ENCODE results near the gene LCORL.

DNA sequence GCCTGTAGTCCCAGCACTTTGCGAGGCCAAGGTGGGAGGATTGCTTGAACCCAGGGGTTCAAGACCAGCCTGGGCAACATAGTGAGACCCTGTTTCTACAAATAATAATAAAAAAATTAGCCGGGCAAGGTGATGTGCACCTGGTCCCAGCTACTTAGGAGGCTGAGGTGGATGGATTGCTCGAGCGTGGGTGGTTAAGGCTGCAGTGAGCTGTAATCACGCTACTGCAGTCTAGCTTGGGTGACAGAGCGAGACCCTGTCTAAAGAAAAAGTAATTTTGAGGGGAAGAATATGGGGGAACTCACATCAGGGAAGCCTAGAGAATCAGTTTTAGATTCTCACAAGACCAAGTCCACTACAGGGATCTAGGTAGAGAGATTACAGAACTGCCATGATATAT is 28.9 kb upstream of the LCORL start:
- TF ChIP-seq, protein P1, sequence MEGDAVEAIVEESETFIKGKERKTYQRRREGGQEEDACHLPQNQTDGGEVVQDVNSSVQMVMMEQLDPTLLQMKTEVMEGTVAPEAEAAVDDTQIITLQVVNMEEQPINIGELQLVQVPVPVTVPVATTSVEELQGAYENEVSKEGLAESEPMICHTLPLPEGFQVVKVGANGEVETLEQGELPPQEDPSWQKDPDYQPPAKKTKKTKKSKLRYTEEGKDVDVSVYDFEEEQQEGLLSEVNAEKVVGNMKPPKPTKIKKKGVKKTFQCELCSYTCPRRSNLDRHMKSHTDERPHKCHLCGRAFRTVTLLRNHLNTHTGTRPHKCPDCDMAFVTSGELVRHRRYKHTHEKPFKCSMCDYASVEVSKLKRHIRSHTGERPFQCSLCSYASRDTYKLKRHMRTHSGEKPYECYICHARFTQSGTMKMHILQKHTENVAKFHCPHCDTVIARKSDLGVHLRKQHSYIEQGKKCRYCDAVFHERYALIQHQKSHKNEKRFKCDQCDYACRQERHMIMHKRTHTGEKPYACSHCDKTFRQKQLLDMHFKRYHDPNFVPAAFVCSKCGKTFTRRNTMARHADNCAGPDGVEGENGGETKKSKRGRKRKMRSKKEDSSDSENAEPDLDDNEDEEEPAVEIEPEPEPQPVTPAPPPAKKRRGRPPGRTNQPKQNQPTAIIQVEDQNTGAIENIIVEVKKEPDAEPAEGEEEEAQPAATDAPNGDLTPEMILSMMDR (IDR thresholded peaks at IDR 0.05; ENCODE audit: insufficient read depth, low read length) = no peak
- no peak for TF ChIP-seq POLR2AphosphoS5 (IDR thresholded peaks at IDR 0.05; ENCODE audit: low read depth)
- TF ChIP-seq GABPA (IDR thresholded peaks at IDR 0.05; ENCODE audit: low read depth) = no peak
